ENCODE measurements around the gene CD72.
"Not testable (repeated sequence)": the region's sequence is repeated elsewhere in the genome, so short reads cannot be mapped to it uniquely, and the experiment has no call there.

CD72 gene

GRCh38 chr9:35579659-35580227 lies 38.5 kb downstream of the CD72 start:
- DNase-seq, H3K36me3 Mint-ChIP-seq, H3K4me1 Mint-ChIP-seq, H3K27me3 Mint-ChIP-seq, H3K4me3 Mint-ChIP-seq, CTCF ChIA-PET, H3K27ac Mint-ChIP-seq: not testable (repeated sequence)
- H3K9me3 Mint-ChIP-seq: peaks cover 27% of the 10 kb centered on the region

GRCh38 chr9:35579130-35579529 lies 39.1 kb downstream of the CD72 start:
- no peaks in the 10 kb centered on the region for H3K4me1 Mint-ChIP-seq
- no peak for DNase-seq
- no peak overlapping the region for H3K27ac Mint-ChIP-seq
- CTCF ChIA-PET: no interaction called here
- H3K4me3 Mint-ChIP-seq: no peak overlapping the region
- peaks cover 27% of the 10 kb centered on the region for H3K9me3 Mint-ChIP-seq
- peaks cover 6% of the 10 kb centered on the region for H3K36me3 Mint-ChIP-seq
- no peaks in the 10 kb centered on the region for H3K27me3 Mint-ChIP-seq

GRCh38 chr9:35577486-35577885 lies 40.7 kb downstream of the CD72 start:
- Mint-ChIP-seq H3K4me3 (no peak overlapping the region), H3K4me1 (no peaks in the 10 kb centered on the region), H3K36me3 (peaks cover 6% of the 10 kb centered on the region), H3K27me3 (no peaks in the 10 kb centered on the region), H3K9me3 (peaks cover 27% of the 10 kb centered on the region), H3K27ac (no peak overlapping the region)
- DNase-seq: no peak
- CTCF ChIA-PET: no interaction called here

- Mint-ChIP-seq H3K4me1 (peaks cover 8% of the 10 kb centered on the region), H3K4me3 (no peak overlapping the region), H3K9me3 (peaks cover 19% of the 10 kb centered on the region), H3K36me3 (peaks cover 6% of the 10 kb centered on the region), H3K27me3 (no peaks in the 10 kb centered on the region), H3K27ac (no peak overlapping the region)
- no peak for DNase-seq
- CTCF ChIA-PET: interaction anchor here (1.2 kb wide), 1 partner anchor 22 kb away, joined by 3 read pairs; no protein-coding TSS in a partner anchor
Observed at GRCh38 chr9:35575478-35575877, 42.7 kb downstream of the CD72 start.

- Mint-ChIP-seq H3K27ac (no peak overlapping the region), H3K4me3 (no peak overlapping the region), H3K36me3 (peaks cover 3% of the 10 kb centered on the region), H3K9me3 (peaks cover 11% of the 10 kb centered on the region), H3K27me3 (no peaks in the 10 kb centered on the region), H3K4me1 (peaks cover 13% of the 10 kb centered on the region)
- CTCF ChIA-PET: interaction anchor here (1.1 to 1.2 kb wide), 2 partner anchors 21 to 25 kb away, joined by 3 read pairs; no protein-coding TSS in a partner anchor
- no peak for DNase-seq
Observed at GRCh38 chr9:35574578-35575122, 43.6 kb downstream of the CD72 start.

- DNase-seq: peak; percentile 35
- Mint-ChIP-seq H3K4me3 (no peak overlapping the region), H3K36me3 (no peaks in the 10 kb centered on the region), H3K27ac (peak overlapping the region; percentile 86), H3K9me3 (no peaks in the 10 kb centered on the region), H3K4me1 (peaks cover 24% of the 10 kb centered on the region), H3K27me3 (no peaks in the 10 kb centered on the region)
- CTCF ChIA-PET: interaction anchor here (1.6 kb wide), 1 partner anchor 17 kb away, joined by 4 read pairs; no protein-coding TSS in a partner anchor
Observed at GRCh38 chr9:35570709-35571504, 47.3 kb downstream of the CD72 start.

- CTCF ChIA-PET: interaction anchor here (1.2 to 2.4 kb wide), 4 partner anchors 9 to 31 kb away, joined by 3 to 9 read pairs (median 4); no protein-coding TSS in a partner anchor
- Mint-ChIP-seq H3K27ac (no peak overlapping the region), H3K36me3 (no peaks in the 10 kb centered on the region), H3K4me3 (no peak overlapping the region), H3K27me3 (peaks cover 3% of the 10 kb centered on the region), H3K4me1 (peaks cover 24% of the 10 kb centered on the region), H3K9me3 (no peaks in the 10 kb centered on the region)
- DNase-seq: no peak
Observed at GRCh38 chr9:35569206-35569605, 49.0 kb downstream of the CD72 start.

- no peak for DNase-seq
- Mint-ChIP-seq H3K4me1 (peaks cover 24% of the 10 kb centered on the region), H3K27ac (no peak overlapping the region), H3K4me3 (no peak overlapping the region), H3K9me3 (no peaks in the 10 kb centered on the region), H3K36me3 (no peaks in the 10 kb centered on the region), H3K27me3 (peaks cover 6% of the 10 kb centered on the region)
- CTCF ChIA-PET: interaction anchor here (1.2 to 2.4 kb wide), 3 partner anchors 10 to 15 kb away, joined by 3 to 9 read pairs (median 5); no protein-coding TSS in a partner anchor
Observed at GRCh38 chr9:35568196-35568595, 50.0 kb downstream of the CD72 start.

- CTCF ChIA-PET: interaction anchor here (1.2 to 1.7 kb wide), 2 partner anchors 12 to 97 kb away, joined by 3 to 9 read pairs; no protein-coding TSS in a partner anchor
- no peak overlapping the region for H3K4me3 Mint-ChIP-seq
- H3K36me3 Mint-ChIP-seq: no peaks in the 10 kb centered on the region
- no peak for DNase-seq
- H3K27me3 Mint-ChIP-seq: peaks cover 6% of the 10 kb centered on the region
- H3K9me3 Mint-ChIP-seq: no peaks in the 10 kb centered on the region
- peaks cover 24% of the 10 kb centered on the region for H3K4me1 Mint-ChIP-seq
- H3K27ac Mint-ChIP-seq: no peak overlapping the region
Observed at GRCh38 chr9:35566417-35566816, 51.8 kb downstream of the CD72 start.

- no peaks in the 10 kb centered on the region for H3K36me3 Mint-ChIP-seq
- H3K4me1 Mint-ChIP-seq: peaks cover 11% of the 10 kb centered on the region
- peaks cover 6% of the 10 kb centered on the region for H3K27me3 Mint-ChIP-seq
- DNase-seq: no peak
- no peak overlapping the region for H3K27ac Mint-ChIP-seq
- no peaks in the 10 kb centered on the region for H3K9me3 Mint-ChIP-seq
- H3K4me3 Mint-ChIP-seq: no peak overlapping the region
- CTCF ChIA-PET: no interaction called here
Observed at GRCh38 chr9:35564658-35565061, 53.6 kb downstream of the CD72 start.

GRCh38 chr9:35563791-35564197 lies 54.4 kb downstream of the CD72 start:
- peak overlapping the region; percentile 35 for H3K27ac Mint-ChIP-seq

GRCh38 chr9:35562895-35563780 lies 55.1 kb downstream of the CD72 start:
- Mint-ChIP-seq H3K27ac (peak overlapping the region; percentile 35), H3K4me3 (no peak overlapping the region), H3K4me1 (peaks cover 7% of the 10 kb centered on the region), H3K27me3 (peaks cover 6% of the 10 kb centered on the region), H3K36me3 (no peaks in the 10 kb centered on the region), H3K9me3 (no peaks in the 10 kb centered on the region)
- DNase-seq: no peak
- CTCF ChIA-PET: no interaction called here

More at GRCh38 chr9:35563791-35564197, 54.4 kb downstream of the CD72 start:
- H3K27me3 Mint-ChIP-seq: peaks cover 6% of the 10 kb centered on the region
- no peaks in the 10 kb centered on the region for H3K9me3 Mint-ChIP-seq
- peaks cover 7% of the 10 kb centered on the region for H3K4me1 Mint-ChIP-seq
- no peak overlapping the region for H3K4me3 Mint-ChIP-seq
- no peak for DNase-seq
- H3K36me3 Mint-ChIP-seq: no peaks in the 10 kb centered on the region
- CTCF ChIA-PET: interaction anchor here (0.5 kb wide), 1 partner anchor 56 kb away, joined by 3 read pairs; no protein-coding TSS in a partner anchor

GRCh38 chr9:35561468-35562261 lies 56.5 kb downstream of the CD72 start:
- Mint-ChIP-seq H3K4me1 (peaks cover 4% of the 10 kb centered on the region), H3K27me3 (peaks cover 6% of the 10 kb centered on the region), H3K9me3 (no peaks in the 10 kb centered on the region), H3K27ac (no peak overlapping the region), H3K4me3 (no peak overlapping the region), H3K36me3 (no peaks in the 10 kb centered on the region)
- DNase-seq: no peak
- CTCF ChIA-PET: no interaction called here
